Measurements from ENCODE around the gene RABGAP1L.

The RABGAP1L gene

GRCh38 chr1:174958396-174958795 is 799.1 kb downstream of the RABGAP1L start:
- no peak for DNase-seq (ENCODE audit: low read depth in 3 of 3)

GRCh38 chr1:174960362-174960761 is 801.0 kb downstream of the RABGAP1L start:
- no peak for DNase-seq (ENCODE audit: low read depth in 3 of 3)

- DNase-seq (ENCODE audit: low read depth in 3 of 3) = no peak
Observed at GRCh38 chr1:174963529-174964125, 804.3 kb downstream of the RABGAP1L start.

GRCh38 chr1:174964261-174964971 is 805.1 kb downstream of the RABGAP1L start:
- DNase-seq (ENCODE audit: low read depth in 3 of 3) = no peak

GRCh38 chr1:174964972-174965361 is 805.6 kb downstream of the RABGAP1L start:
- DNase-seq (ENCODE audit: low read depth in 3 of 3) = no peak

- DNase-seq (ENCODE audit: low read depth in 3 of 3) = no peak
Observed at GRCh38 chr1:174965362-174966007, 806.2 kb downstream of the RABGAP1L start.

GRCh38 chr1:174966008-174966572 is 806.8 kb downstream of the RABGAP1L start:
- no peak for DNase-seq (ENCODE audit: low read depth in 3 of 3)

GRCh38 chr1:174967845-174968705 is 808.8 kb downstream of the RABGAP1L start:
- no peak for DNase-seq (ENCODE audit: low read depth in 3 of 3)

- DNase-seq (ENCODE audit: low read depth in 3 of 3) = no peak
Observed at GRCh38 chr1:174968750-174969244, 809.5 kb downstream of the RABGAP1L start.

- DNase-seq (ENCODE audit: low read depth in 3 of 3) = no peak
Observed at GRCh38 chr1:174969977-174970376, 810.7 kb downstream of the RABGAP1L start.

- DNase-seq (ENCODE audit: low read depth in 3 of 3) = no peak
Observed at GRCh38 chr1:174971466-174971865, 812.1 kb downstream of the RABGAP1L start.

- no peak for DNase-seq (ENCODE audit: low read depth in 3 of 3)
Observed at GRCh38 chr1:174971902-174972301, 812.6 kb downstream of the RABGAP1L start.

- no peak for DNase-seq (ENCODE audit: low read depth in 3 of 3)
Observed at GRCh38 chr1:174974711-174975119, 815.4 kb downstream of the RABGAP1L start.

- DNase-seq (ENCODE audit: low read depth in 3 of 3) = no peak
Observed at GRCh38 chr1:174975764-174976163, 816.4 kb downstream of the RABGAP1L start.

GRCh38 chr1:174976436-174977108 is 817.3 kb downstream of the RABGAP1L start:
- no peak for DNase-seq (ENCODE audit: low read depth in 3 of 3)

GRCh38 chr1:174982971-174983689 is 823.8 kb downstream of the RABGAP1L start:
- no peak for DNase-seq (ENCODE audit: low read depth in 3 of 3)

- no peak for DNase-seq (ENCODE audit: low read depth in 3 of 3)
Observed at GRCh38 chr1:174984952-174985351, 825.6 kb downstream of the RABGAP1L start.

GRCh38 chr1:174988539-174988938 is 829.2 kb downstream of the RABGAP1L start:
- no peak for DNase-seq (ENCODE audit: low read depth in 3 of 3)

GRCh38 chr1:174988986-174989385 is 829.7 kb downstream of the RABGAP1L start:
- DNase-seq (ENCODE audit: low read depth in 3 of 3) = no peak

GRCh38 chr1:174989536-174990220 is 830.4 kb downstream of the RABGAP1L start:
- no peak for DNase-seq (ENCODE audit: low read depth in 3 of 3)
